HepG2 (cell line): Measurements from ENCODE around the gene PLCXD1. TPM values are rescaled to one million over a fixed set of nuclear protein-coding genes. Genes with fewer than 3 reads are reported as not detected.

Source experiments
- ATF2 ChIP-seq: sonication (generic); formaldehyde crosslinking; IDR thresholded peaks from 2 replicates; pipeline ENCODE4 v1.4.0; 2020; ENCODE audit warnings: missing genetic modification reagents
- CC2D1A ChIP-seq: sonication (generic); formaldehyde crosslinking; IDR thresholded peaks from 2 replicates; pipeline ENCODE4 v1.8.1; 2023; ENCODE audit warnings: mild to moderate bottlenecking, missing genetic modification reagents
- HOXA3 ChIP-seq: sonication (generic); formaldehyde crosslinking; IDR thresholded peaks from 2 replicates; pipeline ENCODE4 v1.5.0; 2020; ENCODE audit warnings: missing genetic modification reagents
- MLX ChIP-seq: IDR thresholded peaks from 2 replicates; pipeline ENCODE4 v1.6.1; 2016
- NRL ChIP-seq: sonication (generic); formaldehyde crosslinking; IDR thresholded peaks from 2 replicates; pipeline ENCODE4 v1.5.0; 2020; ENCODE audit warnings: missing genetic modification reagents, mild to moderate bottlenecking, moderate library complexity, borderline replicate concordance
- PHB2 ChIP-seq: fragments of 450-650 bp; IDR thresholded peaks from 2 replicates; pipeline ENCODE4 v1.6.1; 2018; ENCODE audit not compliant: partially characterized antibody
- REPIN1 ChIP-seq: sonication (generic); formaldehyde crosslinking; IDR thresholded peaks from 2 replicates; pipeline ENCODE4 v1.8.0; 2022; ENCODE audit warnings: missing genetic modification reagents, low read depth, mild to moderate bottlenecking, borderline replicate concordance
- RFXAP ChIP-seq: sonication (generic); formaldehyde crosslinking; IDR thresholded peaks from 2 replicates; pipeline ENCODE4 v1.4.0; 2020; ENCODE audit warnings: missing genetic modification reagents, borderline replicate concordance
- SCMH1 ChIP-seq: sonication (generic); formaldehyde crosslinking; IDR thresholded peaks from 2 replicates; pipeline ENCODE4 v1.9.0; 2021; ENCODE audit warnings: missing genetic modification reagents, mild to moderate bottlenecking, borderline replicate concordance
- SP140L ChIP-seq: sonication (generic); formaldehyde crosslinking; IDR thresholded peaks from 2 replicates; pipeline ENCODE4 v1.4.0; 2020; ENCODE audit warnings: missing genetic modification reagents, borderline replicate concordance
- SP2 ChIP-seq: sonication (generic); formaldehyde crosslinking; IDR thresholded peaks from 2 replicates; pipeline ENCODE4 v1.5.1; 2020; ENCODE audit warnings: mild to moderate bottlenecking, missing genetic modification reagents
- SRSF1 ChIP-seq: fragments of 200-400 bp; formaldehyde crosslinking; optimal IDR thresholded peaks from 2 replicates; pipeline ENCODE3; 2017; ENCODE audit warnings: mild to moderate bottlenecking, low read depth, low read length, moderate library complexity
- TBP ChIP-seq: sonication (generic); formaldehyde crosslinking; IDR thresholded peaks from 2 replicates; pipeline ENCODE4 v1.5.0; 2020; ENCODE audit warnings: missing genetic modification reagents
- ZFP90 ChIP-seq: sonication (generic); formaldehyde crosslinking; IDR thresholded peaks from 2 replicates; pipeline ENCODE4 v1.8.0; 2022; ENCODE audit warnings: missing genetic modification reagents, mild to moderate bottlenecking, inconsistent platforms, borderline replicate concordance
- ZMYM3 ChIP-seq: sonication (generic); formaldehyde crosslinking; IDR thresholded peaks from 2 replicates; pipeline ENCODE4 v1.5.1; 2020; ENCODE audit warnings: mild to moderate bottlenecking, missing genetic modification reagents
- ZNF33A ChIP-seq: sonication (generic); formaldehyde crosslinking; IDR thresholded peaks from 2 replicates; pipeline ENCODE4 v1.5.1; 2020; ENCODE audit warnings: missing genetic modification reagents, mild to moderate bottlenecking, moderate library complexity, borderline replicate concordance
- ZNF512B ChIP-seq: sonication (generic); formaldehyde crosslinking; IDR thresholded peaks from 2 replicates; pipeline ENCODE4 v1.5.1; 2020; ENCODE audit warnings: missing genetic modification reagents, mild to moderate bottlenecking, borderline replicate concordance
- ZNF546 ChIP-seq: sonication (generic); formaldehyde crosslinking; conservative IDR thresholded peaks from 2 replicates; pipeline ENCODE4 v1.8.1; 2023; ENCODE audit warnings: mild to moderate bottlenecking, missing genetic modification reagents
- ZNF563 ChIP-seq: sonication (generic); formaldehyde crosslinking; IDR thresholded peaks from 2 replicates; pipeline ENCODE4 v1.8.0; 2022; ENCODE audit warnings: mild to moderate bottlenecking, moderate library complexity, missing genetic modification reagents
- ZNF572 ChIP-seq: sonication (generic); formaldehyde crosslinking; IDR thresholded peaks from 2 replicates; pipeline ENCODE4 v1.5.1; 2020; ENCODE audit warnings: mild to moderate bottlenecking, missing genetic modification reagents
- ZNF660 ChIP-seq: sonication (generic); formaldehyde crosslinking; IDR thresholded peaks from 2 replicates; pipeline ENCODE4 v1.5.1; 2020; ENCODE audit warnings: mild to moderate bottlenecking, low read depth, missing genetic modification reagents, borderline replicate concordance
- ZNF7 ChIP-seq: IDR thresholded peaks from 2 replicates; pipeline ENCODE4 v1.6.1; 2016; ENCODE audit warnings: missing biosample characterization, missing genetic modification reagents
- ZNF704 ChIP-seq: sonication (generic); formaldehyde crosslinking; IDR thresholded peaks from 2 replicates; pipeline ENCODE4 v1.8.1; 2023; ENCODE audit warnings: mild to moderate bottlenecking, inconsistent platforms, moderate library complexity, missing genetic modification reagents, borderline replicate concordance
- ZNF746 ChIP-seq: sonication (generic); formaldehyde crosslinking; IDR thresholded peaks from 2 replicates; pipeline ENCODE4 v1.8.0; 2022; ENCODE audit warnings: mild to moderate bottlenecking, missing genetic modification reagents
- polyA plus RNA-seq, 8 experiments: library from polyadenylated mRNA; depleted of rRNA in 3 of 8; stranded (reverse) in 7 of 8; unstranded in 1 of 8; fragments of >200 nt; fragmentation: Illumina TruSeq in 4 of 8; extraction: Trizol in 4 of 8; gene quantifications; 2 replicates each; pipeline versions ENCODE4 v1.2.1 to v1.2.3, GENCODE V29; 2011 to 2016; ENCODE audit warnings: low read depth in 4 of 8, missing spikeins in 1 of 8, mixed read lengths in 1 of 8; ENCODE audit not compliant: insufficient read depth in 1 of 8
- total RNA-seq, 5 experiments: library from RNA; depleted of rRNA; stranded (reverse); fragments of >200 nt; fragmentation: Illumina TruSeq; extraction: Trizol; gene quantifications; 2 replicates each; pipeline ENCODE4 v1.2.3, GENCODE V29; 2016; ENCODE audit warnings: low read depth in 1 of 5

The PLCXD1 gene
- total and polyA plus RNA-seq, 2 of the 13 experiments (the other 11 are each of a cell fraction or from before 2014, with no cell fraction given), result 87.7 to 153 TPM

- TF ChIP-seq ZNF563 (CRISPR knock-in tag) (peak; percentile 73; the same call in 1 of the 2 replicates), CC2D1A (CRISPR knock-in tag) (no peak), NRL (no peak), SP2 (CRISPR knock-in tag) (peak; percentile 90), ATF2 (CRISPR knock-in tag) (peak; percentile 73), PHB2 (no peak), RFXAP (no peak; the same call in 1 of the 2 replicates), ZNF660 (no peak), ZNF704 (CRISPR knock-in tag) (0 out of 2 replicates have a peak, but pooled peaks have one; percentile 14), HOXA3 (CRISPR knock-in tag) (peak; percentile 50; the same call in 1 of the 2 replicates), SCMH1 (CRISPR knock-in tag) (no peak), MLX (CRISPR knock-in tag) (peak; percentile 78), ZFP90 (CRISPR knock-in tag) (no peak), ZNF546 (CRISPR knock-in tag) (no peak), SRSF1 (no peak), ZNF512B (CRISPR knock-in tag) (no peak), REPIN1 (peak; percentile 56; the same call in 1 of the 2 replicates), ZNF746 (CRISPR knock-in tag) (no peak; the same call in 1 of the 2 replicates), SP140L (CRISPR knock-in tag) (no peak), TBP (CRISPR knock-in tag) (no peak), ZNF572 (no peak), ZMYM3 (CRISPR knock-in tag) (no peak), ZNF33A (CRISPR knock-in tag) (no peak), ZNF7 (no peak)
These were observed 37.8 kb downstream of the PLCXD1 start, which contains the start of gene GTPBP6 (continued) for GRCh38 chrX:318739-319578.
